ENCODE measurements around the gene SUGCT. TPM values are rescaled to one million over a fixed set of nuclear protein-coding genes. Genes with fewer than 3 reads are reported as not detected.

The SUGCT gene
- total RNA-seq, 3 donors from 2014 or later, result 7.6 to 19.1 (median 10.1) TPM

GRCh38 chr7:40382145-40382544, 247.3 kb downstream of the SUGCT start:
- Histone ChIP-seq H3K36me3 (ENCODE audit: low read depth) (no peaks in the 10 kb centered on the region), H3K4me1 (ENCODE audit: low read depth) (no peaks in the 10 kb centered on the region), H3K4me3 (no peak overlapping the region), H3K9me3 (no peaks in the 10 kb centered on the region)
- intact Hi-C loops (cut with DNase I, micrococcal nuclease), result no loop called here
- ATAC-seq, result no peak
- TF ChIP-seq, protein P1, sequence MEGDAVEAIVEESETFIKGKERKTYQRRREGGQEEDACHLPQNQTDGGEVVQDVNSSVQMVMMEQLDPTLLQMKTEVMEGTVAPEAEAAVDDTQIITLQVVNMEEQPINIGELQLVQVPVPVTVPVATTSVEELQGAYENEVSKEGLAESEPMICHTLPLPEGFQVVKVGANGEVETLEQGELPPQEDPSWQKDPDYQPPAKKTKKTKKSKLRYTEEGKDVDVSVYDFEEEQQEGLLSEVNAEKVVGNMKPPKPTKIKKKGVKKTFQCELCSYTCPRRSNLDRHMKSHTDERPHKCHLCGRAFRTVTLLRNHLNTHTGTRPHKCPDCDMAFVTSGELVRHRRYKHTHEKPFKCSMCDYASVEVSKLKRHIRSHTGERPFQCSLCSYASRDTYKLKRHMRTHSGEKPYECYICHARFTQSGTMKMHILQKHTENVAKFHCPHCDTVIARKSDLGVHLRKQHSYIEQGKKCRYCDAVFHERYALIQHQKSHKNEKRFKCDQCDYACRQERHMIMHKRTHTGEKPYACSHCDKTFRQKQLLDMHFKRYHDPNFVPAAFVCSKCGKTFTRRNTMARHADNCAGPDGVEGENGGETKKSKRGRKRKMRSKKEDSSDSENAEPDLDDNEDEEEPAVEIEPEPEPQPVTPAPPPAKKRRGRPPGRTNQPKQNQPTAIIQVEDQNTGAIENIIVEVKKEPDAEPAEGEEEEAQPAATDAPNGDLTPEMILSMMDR (IDR thresholded peaks at IDR 0.05), result no peak
- DNase-seq, result no peak

- no peaks in the 10 kb centered on the region for H3K9me3 ChIP-seq
- intact Hi-C loops (cut with DNase I, micrococcal nuclease), result no loop called here
- TF ChIP-seq, protein P1 (IDR thresholded peaks at IDR 0.05), result no peak
- H3K4me1 ChIP-seq (ENCODE audit: low read depth), result no peaks in the 10 kb centered on the region
- ATAC-seq, result no peak
- H3K36me3 ChIP-seq (ENCODE audit: low read depth), result no peaks in the 10 kb centered on the region
- H3K4me3 ChIP-seq, result no peak overlapping the region
- no peak for DNase-seq
These were observed 258.9 kb downstream of the SUGCT start for GRCh38 chr7:40393660-40394059.

GRCh38 chr7:40394400-40394799, 259.6 kb downstream of the SUGCT start:
- no peak overlapping the region for H3K4me3 ChIP-seq
- ATAC-seq, result no peak
- intact Hi-C loops (cut with DNase I, micrococcal nuclease), result no loop called here
- no peaks in the 10 kb centered on the region for H3K9me3 ChIP-seq
- TF ChIP-seq, protein P1 (IDR thresholded peaks at IDR 0.05), result no peak
- no peaks in the 10 kb centered on the region for H3K4me1 ChIP-seq (ENCODE audit: low read depth)
- no peaks in the 10 kb centered on the region for H3K36me3 ChIP-seq (ENCODE audit: low read depth)
- DNase-seq, result no peak

- DNase-seq (no peak), ATAC-seq (no peak)
- Histone ChIP-seq H3K4me1 (ENCODE audit: low read depth) (no peaks in the 10 kb centered on the region), H3K36me3 (ENCODE audit: low read depth) (no peaks in the 10 kb centered on the region), H3K4me3 (no peak overlapping the region), H3K9me3 (no peaks in the 10 kb centered on the region)
- intact Hi-C loops (cut with DNase I, micrococcal nuclease), result no loop called here
- TF ChIP-seq, protein P1 (IDR thresholded peaks at IDR 0.05), result no peak
These were observed 265.7 kb downstream of the SUGCT start for GRCh38 chr7:40400525-40400924.

DNA sequence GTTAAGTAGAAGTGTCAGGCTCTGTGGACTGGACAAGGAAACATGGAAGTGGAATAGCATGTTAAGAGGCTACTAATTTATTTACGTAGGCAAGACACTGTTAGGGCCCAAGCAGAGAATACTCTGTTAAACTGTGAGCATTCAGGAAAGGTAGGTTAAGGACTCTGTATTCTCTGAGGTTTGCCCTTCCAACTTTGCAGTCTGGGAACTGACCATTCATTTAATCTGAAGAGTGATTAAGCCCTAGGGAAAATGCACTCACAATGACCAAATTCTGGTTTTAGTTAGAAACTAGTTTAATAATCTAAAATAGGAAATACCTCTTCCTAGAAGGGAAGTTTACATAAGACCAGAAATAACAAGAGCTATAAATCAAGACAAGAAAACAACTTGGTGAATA, 266.6 kb downstream of the SUGCT start:
- intact Hi-C loops (cut with DNase I, micrococcal nuclease), result no loop called here
- DNase-seq (no peak), ATAC-seq (no peak)
- Histone ChIP-seq H3K4me1 (ENCODE audit: low read depth) (no peaks in the 10 kb centered on the region), H3K4me3 (no peak overlapping the region), H3K9me3 (no peaks in the 10 kb centered on the region), H3K36me3 (ENCODE audit: low read depth) (no peaks in the 10 kb centered on the region)
- TF ChIP-seq, protein P1 (IDR thresholded peaks at IDR 0.05), result no peak

- H3K4me1 ChIP-seq (ENCODE audit: low read depth), result no peaks in the 10 kb centered on the region
- no peaks in the 10 kb centered on the region for H3K9me3 ChIP-seq
- ATAC-seq (no peak), DNase-seq (no peak)
- no peaks in the 10 kb centered on the region for H3K36me3 ChIP-seq (ENCODE audit: low read depth)
- no peak overlapping the region for H3K4me3 ChIP-seq
- intact Hi-C loops (cut with DNase I, micrococcal nuclease), result no loop called here
- TF ChIP-seq, protein P1 (IDR thresholded peaks at IDR 0.05), result no peak
These were observed 267.9 kb downstream of the SUGCT start for GRCh38 chr7:40402661-40403060.
